Measurements from ENCODE around the gene HIF1A. TPM values are rescaled to one million over a fixed set of nuclear protein-coding genes. Genes with fewer than 3 reads are reported as not detected.
A peak's percentile ranks its signal among the peaks of the same experiment; 100 is the strongest.

The HIF1A gene
- total RNA-seq, 4 donors from 2014 or later: 50.0 to 137 (median 83.0) TPM

DNA sequence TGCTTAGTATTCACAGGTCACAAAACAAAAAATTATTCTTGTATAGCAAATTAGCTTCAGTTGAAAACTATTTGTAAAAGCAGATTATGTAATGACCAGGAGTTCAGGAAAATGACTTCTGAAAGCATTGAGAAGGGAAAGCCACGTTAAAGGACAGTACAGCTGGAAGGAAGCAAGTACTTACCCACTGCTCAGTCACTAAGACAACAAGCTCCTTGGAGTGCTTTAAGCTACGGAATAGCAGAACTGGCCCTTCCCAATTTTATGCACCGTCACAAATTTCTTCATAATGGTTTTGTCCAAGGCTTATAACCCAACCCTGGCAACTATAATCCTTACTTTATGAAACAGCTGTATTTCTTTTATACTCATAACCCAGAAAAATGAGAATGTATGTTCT lies 54.0 kb downstream of the HIF1A start:
- H3K4me1 ChIP-seq: no peaks in the 10 kb centered on the region
- no peaks in the 10 kb centered on the region for H3K9me3 ChIP-seq
- H3K36me3 ChIP-seq: no peaks in the 10 kb centered on the region
- no peak overlapping the region for H3K4me3 ChIP-seq
- no peak for DNase-seq
- TF ChIP-seq, protein P1, sequence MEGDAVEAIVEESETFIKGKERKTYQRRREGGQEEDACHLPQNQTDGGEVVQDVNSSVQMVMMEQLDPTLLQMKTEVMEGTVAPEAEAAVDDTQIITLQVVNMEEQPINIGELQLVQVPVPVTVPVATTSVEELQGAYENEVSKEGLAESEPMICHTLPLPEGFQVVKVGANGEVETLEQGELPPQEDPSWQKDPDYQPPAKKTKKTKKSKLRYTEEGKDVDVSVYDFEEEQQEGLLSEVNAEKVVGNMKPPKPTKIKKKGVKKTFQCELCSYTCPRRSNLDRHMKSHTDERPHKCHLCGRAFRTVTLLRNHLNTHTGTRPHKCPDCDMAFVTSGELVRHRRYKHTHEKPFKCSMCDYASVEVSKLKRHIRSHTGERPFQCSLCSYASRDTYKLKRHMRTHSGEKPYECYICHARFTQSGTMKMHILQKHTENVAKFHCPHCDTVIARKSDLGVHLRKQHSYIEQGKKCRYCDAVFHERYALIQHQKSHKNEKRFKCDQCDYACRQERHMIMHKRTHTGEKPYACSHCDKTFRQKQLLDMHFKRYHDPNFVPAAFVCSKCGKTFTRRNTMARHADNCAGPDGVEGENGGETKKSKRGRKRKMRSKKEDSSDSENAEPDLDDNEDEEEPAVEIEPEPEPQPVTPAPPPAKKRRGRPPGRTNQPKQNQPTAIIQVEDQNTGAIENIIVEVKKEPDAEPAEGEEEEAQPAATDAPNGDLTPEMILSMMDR (IDR thresholded peaks at IDR 0.05): no peak
- no peak for TF ChIP-seq POLR2A (IDR thresholded peaks at IDR 0.05)
- H3K27me3 ChIP-seq: no peaks in the 10 kb centered on the region
- intact Hi-C loops (cut with DNase I; ENCODE audit: low total_unique reads): no loop called here
- no peak overlapping the region for H3K27ac ChIP-seq

DNA sequence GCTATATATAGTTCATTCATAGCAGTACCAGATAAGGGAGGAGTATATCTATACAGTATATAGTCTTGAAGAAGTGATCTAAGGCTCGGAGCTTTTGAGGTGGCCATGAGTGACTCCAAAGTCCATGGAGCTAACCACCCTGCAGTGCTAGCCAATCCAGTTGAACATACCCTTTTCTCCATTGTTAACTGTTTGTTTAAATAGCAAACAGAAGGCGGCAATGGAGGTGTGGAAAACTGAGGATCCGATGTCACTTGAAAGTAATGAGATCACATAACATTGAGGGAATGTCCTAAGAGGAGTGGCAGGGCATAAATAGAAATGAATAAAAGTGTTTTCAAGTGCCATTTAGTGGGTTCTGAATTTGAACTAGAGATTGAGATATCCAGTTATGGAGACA lies 54.6 kb downstream of the HIF1A start:
- intact Hi-C loops (cut with DNase I; ENCODE audit: low total_unique reads): no loop called here
- TF ChIP-seq, protein P1 (IDR thresholded peaks at IDR 0.05): no peak
- TF ChIP-seq POLR2A (IDR thresholded peaks at IDR 0.05): no peak

DNA sequence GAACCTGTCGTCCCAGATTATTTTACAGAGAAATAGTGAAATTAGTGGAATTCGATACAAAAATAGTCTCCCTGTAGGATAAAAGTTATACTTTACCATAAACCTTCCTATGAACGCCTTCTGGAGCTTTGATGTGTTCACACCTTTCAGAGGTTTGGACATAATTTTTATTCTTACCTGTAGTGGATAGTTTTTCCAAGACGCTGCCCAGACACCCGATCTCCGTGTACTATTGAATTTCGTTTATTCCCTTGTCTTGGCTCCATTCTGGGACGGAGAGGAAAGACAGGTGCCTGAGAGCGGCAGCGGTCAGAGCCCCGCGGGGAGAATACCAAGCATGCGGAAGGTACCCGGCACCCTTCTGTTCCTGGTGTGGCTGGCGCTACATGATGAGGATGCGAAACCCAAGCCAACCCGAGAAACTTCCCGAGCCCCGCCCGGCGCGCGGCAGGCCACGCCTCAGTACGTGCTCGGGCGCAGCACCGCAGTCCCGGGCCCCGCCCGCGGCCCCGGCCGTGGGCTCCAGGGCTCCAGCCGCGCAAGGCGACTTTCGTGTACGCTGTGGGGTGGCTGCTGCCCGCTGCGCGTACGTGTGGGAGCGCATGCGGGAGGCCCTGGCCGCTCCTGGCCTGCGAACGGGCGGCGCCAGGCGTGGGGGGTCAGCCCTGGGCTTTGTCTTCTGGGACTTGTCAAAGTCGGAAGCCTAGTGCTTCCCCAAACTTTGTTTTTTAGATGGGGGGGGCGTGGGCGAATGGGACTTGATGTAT lies 55.6 kb downstream of the HIF1A start:
- H3K4me1 ChIP-seq: no peaks in the 10 kb centered on the region
- no peaks in the 10 kb centered on the region for H3K36me3 ChIP-seq
- H3K27ac ChIP-seq: peak overlapping the region; percentile 75 to 85
- peak; percentile 73 to 76 for DNase-seq
- TF ChIP-seq, protein P1 (IDR thresholded peaks at IDR 0.05): no peak
- peak; percentile 65 to 67 for TF ChIP-seq POLR2A (IDR thresholded peaks at IDR 0.05)
- intact Hi-C loops (cut with DNase I; ENCODE audit: low total_unique reads): no loop called here
- no peaks in the 10 kb centered on the region for H3K27me3 ChIP-seq
- H3K9me3 ChIP-seq: no peaks in the 10 kb centered on the region
- peak overlapping the region; percentile 26 to 63 for H3K4me3 ChIP-seq

More for the DNA sequence above, 54.6 kb downstream of the HIF1A start:
- Histone ChIP-seq H3K4me3 (no peak overlapping the region), H3K27me3 (no peaks in the 10 kb centered on the region), H3K9me3 (no peaks in the 10 kb centered on the region), H3K4me1 (no peaks in the 10 kb centered on the region), H3K27ac (no peak overlapping the region), H3K36me3 (no peaks in the 10 kb centered on the region)
- DNase-seq: no peak

DNA sequence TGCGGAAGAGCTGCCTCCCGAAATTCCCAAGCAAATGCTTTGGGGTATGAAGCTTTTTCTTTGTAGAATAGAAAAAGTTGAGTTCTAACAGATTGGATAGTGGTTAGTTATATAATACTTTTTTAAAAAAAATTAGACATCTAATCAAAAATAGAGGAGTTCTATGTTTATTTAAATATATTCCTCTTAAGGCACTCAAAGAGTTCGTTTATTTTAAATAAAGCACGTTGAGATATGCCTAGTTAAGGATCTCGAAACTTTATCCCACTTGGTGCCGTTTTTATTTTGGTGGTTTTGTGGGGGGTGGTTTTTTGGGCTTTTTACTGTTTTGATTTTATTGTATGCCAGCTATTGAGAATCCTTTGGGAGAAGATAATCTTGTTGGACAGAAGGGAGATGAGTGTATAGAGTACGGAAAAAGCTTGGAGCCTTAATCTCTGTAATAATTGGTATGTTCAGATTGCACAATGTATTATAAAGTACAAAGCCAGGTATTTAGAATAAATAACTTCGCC lies 56.2 kb downstream of the HIF1A start:
- Histone ChIP-seq H3K36me3 (no peaks in the 10 kb centered on the region), H3K4me1 (no peaks in the 10 kb centered on the region), H3K4me3 (peak overlapping the region; percentile 26 to 63), H3K27ac (peak overlapping the region; percentile 75 to 85), H3K27me3 (no peaks in the 10 kb centered on the region), H3K9me3 (no peaks in the 10 kb centered on the region)
- intact Hi-C loops (cut with DNase I; ENCODE audit: low total_unique reads): no loop called here
- TF ChIP-seq, protein P1 (IDR thresholded peaks at IDR 0.05): no peak
- TF ChIP-seq POLR2A (IDR thresholded peaks at IDR 0.05): no peak
- DNase-seq: no peak

DNA sequence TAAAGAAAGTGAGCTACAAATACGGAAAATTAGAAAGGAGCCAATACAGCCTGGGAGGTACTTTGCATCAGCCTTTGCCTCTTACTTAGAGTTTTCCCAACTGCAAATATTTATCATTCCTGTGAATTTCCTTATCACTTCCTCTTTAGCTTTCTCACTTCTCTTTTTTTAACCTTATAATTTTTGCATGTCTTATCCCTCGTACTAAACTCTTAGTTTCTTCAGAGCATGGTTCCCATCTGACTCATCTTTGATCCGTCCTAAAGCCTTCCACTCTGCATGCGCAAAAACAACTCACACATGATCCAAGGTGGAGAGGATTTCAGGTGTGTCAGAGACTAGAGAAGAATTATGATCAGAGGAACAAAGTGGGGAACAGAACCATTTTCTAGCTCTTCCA lies 57.3 kb downstream of the HIF1A start:
- TF ChIP-seq POLR2A (IDR thresholded peaks at IDR 0.05): no peak
- TF ChIP-seq, protein P1 (IDR thresholded peaks at IDR 0.05): no peak
- H3K36me3 ChIP-seq: no peaks in the 10 kb centered on the region
- intact Hi-C loops (cut with DNase I; ENCODE audit: low total_unique reads): no loop called here
- no peaks in the 10 kb centered on the region for H3K27me3 ChIP-seq
- no peak overlapping the region for H3K27ac ChIP-seq
- no peak for DNase-seq
- H3K4me3 ChIP-seq: no peak overlapping the region
- no peaks in the 10 kb centered on the region for H3K4me1 ChIP-seq
- no peaks in the 10 kb centered on the region for H3K9me3 ChIP-seq

Data from uterus (tissue), 4 donors.